ENCODE results near the gene AGR2.

Gene AGR2

DNA sequence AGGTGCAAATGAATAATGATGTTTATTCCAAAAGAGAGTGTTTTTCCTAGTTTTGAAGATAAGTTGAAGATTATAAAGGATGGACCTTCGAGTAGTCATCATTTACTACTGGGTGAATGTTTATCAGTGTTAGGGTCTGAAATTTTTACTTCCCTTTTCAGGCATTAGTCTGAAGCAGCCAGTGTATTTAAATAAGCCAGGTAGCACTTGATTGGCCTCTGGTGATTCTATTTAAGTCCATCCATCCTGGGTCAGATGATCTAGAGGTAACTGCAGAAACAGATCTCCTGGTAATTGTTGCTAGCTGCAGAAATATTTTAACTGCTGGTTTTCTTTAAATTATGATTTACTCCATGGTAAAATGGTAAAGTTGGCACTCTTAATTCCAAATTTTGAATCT, 34.1 kb upstream of the AGR2 start:
- H3K4me3 ChIP-seq (ENCODE audit: low read depth, low read length), result no peak overlapping the region
- no peaks in the 10 kb centered on the region for H3K4me1 ChIP-seq (ENCODE audit: control insufficient read depth, insufficient read depth, low read length)
- no peaks in the 10 kb centered on the region for H3K9me3 ChIP-seq (ENCODE audit: control insufficient read depth, insufficient read depth, low read length)
- H3K27me3 ChIP-seq (ENCODE audit: control insufficient read depth, insufficient read depth, low read length), result no peaks in the 10 kb centered on the region
- H3K36me3 ChIP-seq (ENCODE audit: control insufficient read depth, insufficient read depth, low read length), result no peaks in the 10 kb centered on the region
- no peak overlapping the region for H3K9ac ChIP-seq (ENCODE audit: low read depth, low read length)

DNA sequence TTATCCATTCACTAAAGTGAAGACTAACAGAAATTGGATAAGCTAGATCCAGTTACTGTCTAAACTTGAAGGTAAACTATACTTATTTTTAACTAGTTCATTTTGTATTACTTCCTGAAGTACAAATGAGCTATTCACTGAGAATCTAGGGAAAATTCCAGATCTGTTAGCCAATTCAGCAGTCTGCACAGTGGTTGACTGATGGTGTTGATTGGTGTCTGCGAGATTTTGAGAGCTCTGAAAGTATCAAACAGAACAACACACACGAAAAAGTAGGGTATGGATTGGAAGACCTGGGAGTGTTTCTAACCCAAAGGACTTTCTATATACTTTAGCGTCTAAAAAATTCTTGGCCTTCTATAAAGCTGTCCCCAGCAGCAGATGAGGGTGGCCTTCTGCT, 33.6 kb upstream of the AGR2 start:
- H3K4me1 ChIP-seq (ENCODE audit: control insufficient read depth, insufficient read depth, low read length), result no peaks in the 10 kb centered on the region
- H3K27me3 ChIP-seq (ENCODE audit: control insufficient read depth, insufficient read depth, low read length), result no peaks in the 10 kb centered on the region
- no peaks in the 10 kb centered on the region for H3K36me3 ChIP-seq (ENCODE audit: control insufficient read depth, insufficient read depth, low read length)
- H3K9me3 ChIP-seq (ENCODE audit: control insufficient read depth, insufficient read depth, low read length), result no peaks in the 10 kb centered on the region
- no peak overlapping the region for H3K9ac ChIP-seq (ENCODE audit: low read depth, low read length)
- no peak overlapping the region for H3K4me3 ChIP-seq (ENCODE audit: low read depth, low read length)

DNA sequence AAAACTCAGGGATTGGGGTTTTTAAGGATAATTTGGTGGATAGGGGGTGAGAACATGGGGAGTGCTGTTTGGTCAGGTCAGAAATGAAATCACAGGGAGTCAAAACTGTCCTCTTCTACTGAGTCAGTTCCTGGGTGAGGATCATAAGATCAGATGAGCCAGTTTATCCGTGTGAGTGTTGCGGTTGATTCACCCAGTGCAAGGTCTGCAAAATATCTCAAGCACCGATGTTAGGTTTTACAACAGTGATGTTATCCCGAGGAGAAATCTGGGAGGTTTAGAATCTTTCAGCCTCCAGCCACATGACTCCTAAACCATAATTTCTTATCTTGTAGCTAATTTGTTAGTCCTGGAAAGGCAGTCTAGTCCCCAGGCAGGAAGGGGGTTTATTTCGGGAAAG, 31.7 kb upstream of the AGR2 start:
- H3K4me1 ChIP-seq (ENCODE audit: control insufficient read depth, insufficient read depth, low read length), result no peaks in the 10 kb centered on the region
- H3K36me3 ChIP-seq (ENCODE audit: control insufficient read depth, insufficient read depth, low read length), result no peaks in the 10 kb centered on the region
- H3K9me3 ChIP-seq (ENCODE audit: control insufficient read depth, insufficient read depth, low read length), result no peaks in the 10 kb centered on the region
- no peaks in the 10 kb centered on the region for H3K27me3 ChIP-seq (ENCODE audit: control insufficient read depth, insufficient read depth, low read length)
- H3K4me3 ChIP-seq (ENCODE audit: low read depth, low read length), result no peak overlapping the region
- no peak overlapping the region for H3K9ac ChIP-seq (ENCODE audit: low read depth, low read length)

DNA sequence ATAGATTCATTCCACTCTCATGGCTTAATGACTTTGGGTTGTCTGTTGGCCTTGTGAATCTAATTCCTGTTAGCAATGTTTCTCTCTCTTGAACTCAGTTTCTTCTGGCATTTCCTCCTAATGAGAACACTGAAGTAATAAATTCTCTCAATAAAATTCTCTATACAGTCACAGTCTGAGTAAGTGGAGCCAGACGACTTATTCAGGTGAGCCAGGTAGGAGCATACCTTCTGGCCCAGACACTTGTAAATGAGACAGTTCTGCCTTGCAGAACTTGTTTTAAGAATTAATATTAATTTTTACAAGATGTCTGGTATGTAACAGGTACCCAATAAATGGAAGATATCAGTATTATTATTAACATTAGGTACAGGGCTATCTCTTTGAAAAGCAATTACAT, 28.6 kb upstream of the AGR2 start:
- no peaks in the 10 kb centered on the region for H3K27me3 ChIP-seq (ENCODE audit: control insufficient read depth, insufficient read depth, low read length)
- H3K4me1 ChIP-seq (ENCODE audit: control insufficient read depth, insufficient read depth, low read length), result no peaks in the 10 kb centered on the region
- H3K9me3 ChIP-seq (ENCODE audit: control insufficient read depth, insufficient read depth, low read length), result no peaks in the 10 kb centered on the region
- H3K36me3 ChIP-seq (ENCODE audit: control insufficient read depth, insufficient read depth, low read length), result no peaks in the 10 kb centered on the region
- no peak overlapping the region for H3K9ac ChIP-seq (ENCODE audit: low read depth, low read length)
- no peak overlapping the region for H3K4me3 ChIP-seq (ENCODE audit: low read depth, low read length)

DNA sequence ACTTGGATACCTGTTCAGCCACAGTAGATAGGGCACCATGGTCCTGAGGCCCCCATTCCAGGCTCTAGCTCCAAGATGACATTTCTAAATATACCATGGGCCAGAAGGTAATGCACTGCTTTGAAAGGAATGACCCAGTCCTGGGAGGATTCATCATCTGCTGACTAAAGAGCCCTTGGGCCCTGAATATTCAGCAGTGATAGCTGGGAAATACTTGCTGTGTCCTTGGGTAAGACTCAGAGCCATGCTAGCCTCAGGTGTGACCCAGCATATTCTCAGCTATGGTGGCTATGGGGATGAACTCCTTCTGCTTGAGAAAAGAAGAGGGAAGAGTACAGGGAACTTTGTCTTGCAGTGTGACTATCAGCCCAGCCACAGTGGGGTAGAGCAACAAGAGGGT, 21.3 kb upstream of the AGR2 start:
- no peaks in the 10 kb centered on the region for H3K36me3 ChIP-seq (ENCODE audit: control insufficient read depth, insufficient read depth, low read length)
- H3K4me1 ChIP-seq (ENCODE audit: control insufficient read depth, insufficient read depth, low read length), result no peaks in the 10 kb centered on the region
- H3K27me3 ChIP-seq (ENCODE audit: control insufficient read depth, insufficient read depth, low read length), result no peaks in the 10 kb centered on the region
- H3K9ac ChIP-seq (ENCODE audit: low read depth, low read length), result no peak overlapping the region
- H3K4me3 ChIP-seq (ENCODE audit: low read depth, low read length), result no peak overlapping the region
- no peaks in the 10 kb centered on the region for H3K9me3 ChIP-seq (ENCODE audit: control insufficient read depth, insufficient read depth, low read length)

DNA sequence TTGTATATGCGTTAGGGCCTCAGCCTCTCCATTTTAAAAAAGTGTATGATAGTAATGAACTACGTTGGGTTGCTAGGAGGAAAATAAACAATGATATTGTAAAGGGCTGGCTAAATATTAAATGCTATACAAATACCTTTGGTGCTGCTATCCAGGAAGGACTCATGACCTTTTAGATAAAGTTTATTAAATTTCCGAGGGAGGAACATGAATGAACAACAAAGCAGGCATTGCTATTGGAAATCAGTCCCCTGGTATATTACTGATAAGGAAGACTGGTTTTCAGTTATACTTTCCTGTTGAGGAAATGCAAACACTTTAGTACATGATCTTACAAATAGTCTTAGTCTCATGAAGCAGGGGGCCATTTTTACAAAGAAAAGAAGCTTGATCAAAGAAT, 17.2 kb upstream of the AGR2 start:
- Histone ChIP-seq H3K9ac (ENCODE audit: low read depth, low read length) (no peak overlapping the region), H3K27me3 (ENCODE audit: control insufficient read depth, insufficient read depth, low read length) (no peaks in the 10 kb centered on the region), H3K9me3 (ENCODE audit: control insufficient read depth, insufficient read depth, low read length) (no peaks in the 10 kb centered on the region), H3K36me3 (ENCODE audit: control insufficient read depth, insufficient read depth, low read length) (no peaks in the 10 kb centered on the region), H3K4me1 (ENCODE audit: control insufficient read depth, insufficient read depth, low read length) (no peaks in the 10 kb centered on the region), H3K4me3 (ENCODE audit: low read depth, low read length) (no peak overlapping the region)

DNA sequence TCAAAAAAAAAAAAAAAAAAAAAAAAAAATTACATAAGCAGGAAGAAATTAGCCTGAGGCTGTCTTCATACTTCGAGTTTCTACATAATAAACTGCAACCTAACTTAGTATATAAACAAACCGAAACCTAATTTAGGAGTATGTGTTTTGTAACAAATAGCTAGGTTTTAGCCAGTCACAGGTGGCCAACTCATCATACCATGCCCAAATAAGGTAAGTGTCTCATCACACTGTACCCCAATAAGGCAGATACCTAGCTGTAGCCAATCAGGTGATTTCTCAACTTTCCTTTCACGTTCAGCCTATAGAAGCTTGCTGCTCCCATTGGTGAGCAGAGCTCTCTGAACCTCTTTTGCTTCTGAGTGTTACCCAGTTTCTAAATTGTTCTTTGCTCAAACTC, 13.9 kb upstream of the AGR2 start:
- Histone ChIP-seq H3K27me3 (ENCODE audit: control insufficient read depth, insufficient read depth, low read length) (no peaks in the 10 kb centered on the region), H3K36me3 (ENCODE audit: control insufficient read depth, insufficient read depth, low read length) (no peaks in the 10 kb centered on the region), H3K4me3 (ENCODE audit: low read depth, low read length) (no peak overlapping the region), H3K9ac (ENCODE audit: low read depth, low read length) (no peak overlapping the region), H3K9me3 (ENCODE audit: control insufficient read depth, insufficient read depth, low read length) (no peaks in the 10 kb centered on the region), H3K4me1 (ENCODE audit: control insufficient read depth, insufficient read depth, low read length) (no peaks in the 10 kb centered on the region)

DNA sequence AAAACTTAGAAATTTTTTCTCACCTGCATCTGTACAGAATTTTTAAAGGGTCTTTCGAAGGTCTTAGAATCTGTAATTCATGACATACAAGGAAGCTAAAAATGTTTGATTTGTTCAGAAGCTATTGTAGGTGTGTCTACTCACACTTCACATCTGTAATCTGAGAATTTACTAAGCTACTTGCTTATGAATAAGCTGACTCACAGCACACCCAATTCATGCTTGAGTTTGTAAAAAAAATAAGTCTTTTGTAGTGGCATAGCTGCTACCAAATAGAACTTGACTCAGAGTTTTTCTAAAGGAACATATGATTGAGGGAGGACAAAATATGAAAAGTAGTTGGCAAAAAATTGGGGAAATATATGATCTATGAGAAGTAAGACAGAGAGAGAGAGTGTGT, 12.7 kb upstream of the AGR2 start:
- Histone ChIP-seq H3K9me3 (ENCODE audit: control insufficient read depth, insufficient read depth, low read length) (no peaks in the 10 kb centered on the region), H3K4me1 (ENCODE audit: control insufficient read depth, insufficient read depth, low read length) (no peaks in the 10 kb centered on the region), H3K4me3 (ENCODE audit: low read depth, low read length) (no peak overlapping the region), H3K27me3 (ENCODE audit: control insufficient read depth, insufficient read depth, low read length) (no peaks in the 10 kb centered on the region), H3K36me3 (ENCODE audit: control insufficient read depth, insufficient read depth, low read length) (no peaks in the 10 kb centered on the region), H3K9ac (ENCODE audit: low read depth, low read length) (no peak overlapping the region)

DNA sequence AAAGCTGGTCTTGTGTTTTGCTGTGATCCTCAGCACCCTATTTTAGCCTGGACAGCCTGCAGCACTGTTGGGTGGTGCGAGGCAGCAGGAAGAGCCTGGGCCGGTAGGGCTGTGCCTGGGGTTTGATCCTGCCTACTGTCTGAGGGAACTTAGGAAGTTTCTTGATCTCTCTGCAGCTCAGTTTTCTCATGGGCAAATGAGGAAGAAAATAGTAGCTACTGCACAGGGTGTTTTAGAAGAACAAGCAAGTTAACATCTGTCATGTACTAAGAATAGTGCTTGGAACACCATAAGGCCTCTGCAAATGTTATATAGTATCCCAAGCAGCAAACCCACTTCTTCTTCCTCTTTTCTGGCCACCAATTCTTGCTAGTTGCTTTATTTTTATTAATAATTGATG, 12.0 kb upstream of the AGR2 start:
- H3K4me1 ChIP-seq (ENCODE audit: control insufficient read depth, insufficient read depth, low read length), result no peaks in the 10 kb centered on the region
- no peaks in the 10 kb centered on the region for H3K9me3 ChIP-seq (ENCODE audit: control insufficient read depth, insufficient read depth, low read length)
- H3K4me3 ChIP-seq (ENCODE audit: low read depth, low read length), result no peak overlapping the region
- no peaks in the 10 kb centered on the region for H3K36me3 ChIP-seq (ENCODE audit: control insufficient read depth, insufficient read depth, low read length)
- H3K9ac ChIP-seq (ENCODE audit: low read depth, low read length), result no peak overlapping the region
- no peaks in the 10 kb centered on the region for H3K27me3 ChIP-seq (ENCODE audit: control insufficient read depth, insufficient read depth, low read length)

DNA sequence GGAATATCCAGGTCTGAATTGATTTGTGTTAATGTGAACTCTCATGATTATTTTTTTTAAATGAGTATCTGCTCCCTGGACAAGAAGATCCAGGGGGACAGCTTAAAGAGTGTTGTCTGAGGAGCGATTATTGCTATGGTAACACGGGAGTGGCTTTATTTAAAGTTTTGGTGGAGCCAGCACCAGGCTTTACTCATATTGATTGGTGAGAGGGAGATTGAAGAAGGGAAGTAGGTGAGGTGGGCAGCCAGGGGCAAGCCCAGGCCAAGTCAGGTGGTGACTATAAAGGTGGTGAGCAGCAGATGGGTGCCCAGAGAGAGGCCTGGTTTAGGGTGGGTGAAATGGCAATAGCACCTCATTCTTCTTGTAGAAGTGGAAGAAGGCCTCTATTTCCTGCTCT, 10.2 kb upstream of the AGR2 start:
- H3K4me3 ChIP-seq (ENCODE audit: low read depth, low read length), result no peak overlapping the region
- H3K4me1 ChIP-seq (ENCODE audit: control insufficient read depth, insufficient read depth, low read length), result no peaks in the 10 kb centered on the region
- no peaks in the 10 kb centered on the region for H3K36me3 ChIP-seq (ENCODE audit: control insufficient read depth, insufficient read depth, low read length)
- H3K9me3 ChIP-seq (ENCODE audit: control insufficient read depth, insufficient read depth, low read length), result no peaks in the 10 kb centered on the region
- H3K9ac ChIP-seq (ENCODE audit: low read depth, low read length), result no peak overlapping the region
- no peaks in the 10 kb centered on the region for H3K27me3 ChIP-seq (ENCODE audit: control insufficient read depth, insufficient read depth, low read length)

DNA sequence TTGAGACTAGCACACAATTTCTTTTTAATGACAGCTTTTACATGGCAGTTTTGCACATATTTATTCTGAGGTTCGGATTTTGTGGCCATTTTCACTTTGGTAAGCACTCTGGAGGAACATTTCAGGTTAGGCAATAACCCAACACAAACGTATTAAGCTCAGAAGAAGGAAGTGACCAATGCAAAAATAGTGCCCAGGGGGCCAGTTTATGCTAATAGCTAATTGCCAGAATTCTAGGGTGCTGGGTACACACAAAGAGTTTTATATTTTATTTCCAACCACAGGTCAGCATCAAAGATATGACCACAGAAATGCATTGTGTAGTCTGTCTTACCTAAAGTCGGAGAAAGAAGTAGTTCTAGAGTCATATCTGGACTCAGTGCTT, 8.4 kb upstream of the AGR2 start:
- Histone ChIP-seq H3K9ac (ENCODE audit: low read depth, low read length) (no peak overlapping the region), H3K4me1 (ENCODE audit: control insufficient read depth, insufficient read depth, low read length) (no peaks in the 10 kb centered on the region), H3K36me3 (ENCODE audit: control insufficient read depth, insufficient read depth, low read length) (no peaks in the 10 kb centered on the region), H3K27me3 (ENCODE audit: control insufficient read depth, insufficient read depth, low read length) (no peaks in the 10 kb centered on the region), H3K9me3 (ENCODE audit: control insufficient read depth, insufficient read depth, low read length) (no peaks in the 10 kb centered on the region), H3K4me3 (ENCODE audit: low read depth, low read length) (no peak overlapping the region)

DNA sequence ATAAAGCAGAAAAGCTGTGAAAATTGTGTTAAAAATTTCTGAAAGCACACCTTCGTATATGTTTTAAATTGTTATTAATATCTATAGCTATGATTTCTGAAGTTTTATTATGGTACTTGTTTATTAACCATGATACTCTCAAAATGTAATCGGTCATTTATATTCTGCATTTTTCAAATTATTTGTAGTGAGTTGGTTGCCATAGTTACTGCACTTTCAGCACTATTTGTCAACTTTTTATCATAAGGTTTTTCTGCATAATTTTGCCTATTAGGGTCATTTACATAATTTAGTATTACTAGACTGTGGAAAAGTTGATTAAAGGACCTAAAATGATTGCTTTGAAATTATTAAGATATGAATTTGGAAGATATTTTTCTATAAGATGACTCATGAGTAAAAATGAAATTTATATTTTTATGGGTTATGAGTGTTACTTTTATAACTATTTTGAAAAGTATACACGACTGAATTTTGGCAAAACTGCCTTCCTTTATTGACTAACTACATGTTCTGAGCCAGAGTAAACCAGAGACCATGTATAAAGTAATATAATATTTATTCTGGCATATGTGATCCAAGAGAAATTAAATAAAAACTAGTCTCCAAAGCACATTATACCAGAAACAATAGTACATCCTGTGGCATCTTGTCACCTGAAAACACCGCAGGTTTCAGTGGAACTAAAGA, 7.9 kb upstream of the AGR2 start:
- H3K4me3 ChIP-seq (ENCODE audit: low read depth, low read length), result no peak overlapping the region
- H3K9ac ChIP-seq (ENCODE audit: low read depth, low read length), result no peak overlapping the region
- H3K9me3 ChIP-seq (ENCODE audit: control insufficient read depth, insufficient read depth, low read length), result no peaks in the 10 kb centered on the region
- no peaks in the 10 kb centered on the region for H3K4me1 ChIP-seq (ENCODE audit: control insufficient read depth, insufficient read depth, low read length)
- H3K27me3 ChIP-seq (ENCODE audit: control insufficient read depth, insufficient read depth, low read length), result no peaks in the 10 kb centered on the region
- no peaks in the 10 kb centered on the region for H3K36me3 ChIP-seq (ENCODE audit: control insufficient read depth, insufficient read depth, low read length)
